WERI-Rb-1 (cell line): Measurements from ENCODE around the gene ZNF609.

ENCODE experiments used
- DNase-seq: peaks from one replicate; pipeline ENCODE4 v3.0.0-alpha.2; 2020
- H3K27ac ChIP-seq: fragments of 250-450 bp; sonication (Bioruptor Pico); 2 replicates; pipeline ENCODE4 v1.5.1; 2020; ENCODE audit warnings: mild to moderate bottlenecking, moderate library complexity
- H3K27me3 ChIP-seq: fragments of 250-450 bp; sonication (Bioruptor Pico); 2 replicates; pipeline ENCODE4 v1.5.1; 2021; ENCODE audit warnings: mild to moderate bottlenecking, low read depth, moderate library complexity; ENCODE audit not compliant: insufficient read depth, severe bottlenecking
- H3K36me3 ChIP-seq: fragments of 250-450 bp; sonication (Bioruptor Pico); 2 replicates; pipeline ENCODE4 v1.5.1; 2020; ENCODE audit warnings: mild to moderate bottlenecking, moderate library complexity
- H3K4me3 ChIP-seq: 2 replicates; pipeline ENCODE4 v1.5.1; 2011; ENCODE audit warnings: low read depth, mild to moderate bottlenecking, control low read depth, low read length
- H3K9me3 ChIP-seq: fragments of 250-450 bp; sonication (Bioruptor Pico); 2 replicates; pipeline ENCODE4 v1.5.1; 2021; ENCODE audit warnings: mild to moderate bottlenecking, moderate library complexity; ENCODE audit not compliant: severe bottlenecking
- CTCF ChIP-seq: IDR thresholded peaks from 2 replicates; pipeline ENCODE4 v1.5.1; 2011; ENCODE audit warnings: low read depth, mild to moderate bottlenecking, control low read depth, inconsistent platforms, low read length

Gene ZNF609

GRCh38 chr15:64650552-64650951 lies 190.2 kb downstream of the ZNF609 start:
- TF ChIP-seq CTCF = no peak
- no peaks in the 10 kb centered on the region for H3K36me3 ChIP-seq
- DNase-seq = no peak
- no peaks in the 10 kb centered on the region for H3K9me3 ChIP-seq
- H3K27ac ChIP-seq = no peak overlapping the region
- no peak overlapping the region for H3K4me3 ChIP-seq
- H3K27me3 ChIP-seq = no peaks in the 10 kb centered on the region

GRCh38 chr15:64651601-64652191 lies 191.3 kb downstream of the ZNF609 start:
- no peak for TF ChIP-seq CTCF
- Histone ChIP-seq H3K27me3 (no peaks in the 10 kb centered on the region), H3K36me3 (peaks cover 2% of the 10 kb centered on the region; the same call in 1 of the 2 replicates), H3K27ac (no peak overlapping the region), H3K4me3 (no peak overlapping the region), H3K9me3 (no peaks in the 10 kb centered on the region)
- peak; percentile 17 for DNase-seq

GRCh38 chr15:64653757-64654156 lies 193.4 kb downstream of the ZNF609 start:
- Histone ChIP-seq H3K27me3 (no peaks in the 10 kb centered on the region), H3K27ac (no peak overlapping the region), H3K36me3 (peaks cover 7% of the 10 kb centered on the region; the same call in 1 of the 2 replicates), H3K9me3 (no peaks in the 10 kb centered on the region), H3K4me3 (no peak overlapping the region)
- no peak for DNase-seq
- TF ChIP-seq CTCF = no peak

- H3K9me3 ChIP-seq = no peaks in the 10 kb centered on the region
- no peak for DNase-seq
- no peak overlapping the region for H3K27ac ChIP-seq
- no peaks in the 10 kb centered on the region for H3K27me3 ChIP-seq
- TF ChIP-seq CTCF = no peak
- peaks cover 14% of the 10 kb centered on the region for H3K36me3 ChIP-seq
- no peak overlapping the region for H3K4me3 ChIP-seq
Measured at GRCh38 chr15:64656508-64656907, 196.1 kb downstream of the ZNF609 start.

GRCh38 chr15:64665179-64665578 lies 204.8 kb downstream of the ZNF609 start:
- no peak for DNase-seq
- H3K27ac ChIP-seq = no peak overlapping the region
- no peak for TF ChIP-seq CTCF
- H3K4me3 ChIP-seq = no peak overlapping the region
- peaks cover 16% of the 10 kb centered on the region for H3K36me3 ChIP-seq
- no peaks in the 10 kb centered on the region for H3K9me3 ChIP-seq
- no peaks in the 10 kb centered on the region for H3K27me3 ChIP-seq

- H3K36me3 ChIP-seq = peaks cover 18% of the 10 kb centered on the region
- no peaks in the 10 kb centered on the region for H3K27me3 ChIP-seq
- DNase-seq = no peak
- no peak overlapping the region for H3K4me3 ChIP-seq
- no peak for TF ChIP-seq CTCF
- no peak overlapping the region for H3K27ac ChIP-seq
- H3K9me3 ChIP-seq = no peaks in the 10 kb centered on the region
Measured at GRCh38 chr15:64667736-64668161, 207.4 kb downstream of the ZNF609 start.
